Stimulated activated CD8-positive, alpha-beta memory T cell treated with anti-CD3 and anti-CD28 coated beads, Interleukin-15, amount 100 ng/mL, for 1 hour (primary cell): ENCODE results near the gene FBLL1.
A peak's percentile ranks its signal among the peaks of the same experiment; 100 is the strongest.
"Not testable (repeated sequence)": the region's sequence is repeated elsewhere in the genome, so short reads cannot be mapped to it uniquely, and the experiment has no call there.

Experiments
- DNase-seq: peaks from one replicate; pipeline ENCODE4 v3.0.0-alpha.2; 2020; ENCODE audit warnings: low read depth

The FBLL1 gene

DNA sequence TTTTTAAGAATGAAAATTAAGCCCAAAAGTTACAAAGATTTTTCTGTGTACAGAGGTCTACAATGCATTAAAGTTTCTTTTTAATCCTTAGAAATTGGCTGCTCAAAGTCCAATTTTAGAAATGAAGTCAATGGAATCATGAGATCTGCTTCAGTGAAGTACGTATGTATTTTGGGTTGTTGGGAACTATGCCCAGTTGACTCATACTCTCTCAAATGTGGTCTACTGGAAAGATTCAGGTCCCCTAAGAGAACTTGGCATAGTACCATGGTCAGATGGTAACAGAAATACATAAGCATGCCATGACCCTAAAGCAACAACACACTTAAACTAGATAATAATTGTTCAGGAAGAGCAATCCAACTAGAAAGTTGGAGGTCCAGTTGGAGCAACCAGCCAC, 23.0 kb downstream of the FBLL1 start:
- no peak for DNase-seq

DNA sequence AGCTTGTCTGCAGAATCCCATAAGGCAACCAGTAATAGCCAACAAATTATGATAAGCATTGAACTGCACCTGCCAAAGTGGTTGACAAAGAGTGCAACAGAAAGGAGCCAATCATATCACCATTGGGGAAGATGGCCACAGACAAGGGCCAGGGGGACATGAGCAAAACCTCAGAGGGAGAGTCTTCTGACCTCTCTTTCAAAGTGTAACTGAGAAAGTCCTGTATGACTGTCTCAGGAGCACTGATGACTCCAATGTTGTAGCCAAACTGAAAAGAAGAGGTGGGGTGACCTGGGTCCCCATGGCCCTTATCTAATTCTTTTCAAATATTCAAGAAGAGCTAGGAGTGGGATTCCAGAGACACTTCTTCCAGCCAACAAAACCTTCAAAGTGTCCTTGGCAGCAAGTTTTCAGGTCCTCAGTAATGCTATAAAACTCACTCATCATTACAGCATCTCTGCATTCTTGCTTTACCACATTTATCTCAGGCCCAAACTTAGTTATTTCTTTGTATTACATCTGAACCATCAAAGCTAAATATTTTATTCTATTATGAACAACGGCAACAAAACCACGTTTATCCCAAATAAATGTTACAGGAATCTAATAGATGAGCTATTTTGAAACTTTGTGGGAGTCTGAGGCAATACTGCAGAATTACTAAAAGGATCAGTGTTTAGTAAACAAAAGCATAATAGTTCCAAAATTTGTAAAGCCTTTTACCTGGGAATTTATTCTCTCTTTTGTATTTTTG, 24.4 kb downstream of the FBLL1 start:
- no peak for DNase-seq

DNA sequence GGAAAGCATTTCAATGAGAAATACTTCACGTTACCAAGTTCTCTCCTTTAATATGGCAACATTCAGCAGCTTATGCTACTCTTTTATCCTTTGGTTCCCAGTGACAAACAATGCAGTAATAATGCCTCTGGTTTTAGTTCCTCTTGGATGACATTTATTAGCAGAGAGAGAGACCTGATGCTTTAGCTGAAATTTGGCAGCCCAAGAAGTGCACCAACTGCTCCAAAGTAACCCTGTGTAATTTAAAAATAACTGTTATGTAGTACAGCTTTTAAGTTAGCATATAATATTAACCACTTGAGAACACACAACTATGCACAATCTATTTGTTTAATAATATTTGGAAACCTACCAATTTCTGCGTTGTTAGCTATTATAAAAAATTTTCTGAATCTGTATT, 28.3 kb downstream of the FBLL1 start:
- DNase-seq, result no peak

DNA sequence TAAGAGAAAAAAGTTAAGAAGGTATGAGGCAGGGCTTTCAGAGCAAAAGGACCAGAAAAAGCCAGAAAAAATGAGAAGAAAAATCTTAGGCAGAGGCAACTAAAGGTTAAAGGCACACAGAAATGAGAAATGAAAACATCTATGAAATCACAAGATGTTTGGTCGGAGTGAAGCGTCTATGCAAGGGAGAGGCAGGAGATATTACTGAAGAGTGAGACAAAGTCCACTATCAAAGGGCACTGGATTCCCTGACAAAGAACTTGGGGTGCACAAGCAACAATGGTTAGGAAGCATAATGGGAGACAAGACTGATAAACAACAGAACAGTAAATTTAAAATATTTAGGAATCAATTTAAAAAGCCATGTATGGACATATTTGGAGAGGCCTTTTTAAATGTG, 33.2 kb downstream of the FBLL1 start:
- DNase-seq, result no peak

DNA sequence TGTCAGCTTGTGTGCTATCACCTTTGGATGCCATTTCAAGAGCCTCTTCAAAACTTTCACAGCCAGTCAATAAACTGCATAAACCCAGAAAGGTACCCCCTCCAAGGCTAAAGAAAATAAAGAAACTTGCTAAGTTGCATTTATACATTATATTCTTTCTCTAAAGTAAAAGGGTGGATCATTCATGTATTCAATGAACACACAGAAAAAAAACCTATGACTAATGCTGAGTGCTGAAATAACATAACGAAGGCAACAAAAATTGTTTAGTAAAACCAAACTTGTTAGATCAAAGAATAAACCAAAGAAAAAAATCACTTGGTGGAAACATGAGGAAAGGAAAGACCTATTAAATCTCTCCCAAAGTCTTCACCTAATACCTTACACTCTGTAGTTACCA, 34.9 kb downstream of the FBLL1 start:
- no peak for DNase-seq

DNA sequence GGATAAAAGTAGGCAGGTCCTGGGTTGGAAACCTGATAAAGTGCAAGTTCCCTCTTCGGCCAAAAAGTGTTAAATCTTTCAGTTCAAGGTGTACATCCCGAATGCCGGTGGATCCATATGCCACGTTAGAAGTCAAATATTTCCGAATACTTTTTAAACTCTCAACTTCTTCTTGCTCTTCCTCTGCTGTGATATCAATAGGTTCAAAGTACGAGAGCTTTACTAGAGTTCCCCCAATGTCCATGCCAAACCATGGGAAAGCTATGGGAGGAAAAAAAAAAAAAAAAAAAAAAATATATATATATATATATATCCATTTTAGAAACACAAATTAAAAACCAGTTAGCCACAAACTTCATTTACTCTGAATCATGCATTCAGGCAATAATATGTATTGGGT, 39.6 kb downstream of the FBLL1 start:
- DNase-seq, result no peak

DNA sequence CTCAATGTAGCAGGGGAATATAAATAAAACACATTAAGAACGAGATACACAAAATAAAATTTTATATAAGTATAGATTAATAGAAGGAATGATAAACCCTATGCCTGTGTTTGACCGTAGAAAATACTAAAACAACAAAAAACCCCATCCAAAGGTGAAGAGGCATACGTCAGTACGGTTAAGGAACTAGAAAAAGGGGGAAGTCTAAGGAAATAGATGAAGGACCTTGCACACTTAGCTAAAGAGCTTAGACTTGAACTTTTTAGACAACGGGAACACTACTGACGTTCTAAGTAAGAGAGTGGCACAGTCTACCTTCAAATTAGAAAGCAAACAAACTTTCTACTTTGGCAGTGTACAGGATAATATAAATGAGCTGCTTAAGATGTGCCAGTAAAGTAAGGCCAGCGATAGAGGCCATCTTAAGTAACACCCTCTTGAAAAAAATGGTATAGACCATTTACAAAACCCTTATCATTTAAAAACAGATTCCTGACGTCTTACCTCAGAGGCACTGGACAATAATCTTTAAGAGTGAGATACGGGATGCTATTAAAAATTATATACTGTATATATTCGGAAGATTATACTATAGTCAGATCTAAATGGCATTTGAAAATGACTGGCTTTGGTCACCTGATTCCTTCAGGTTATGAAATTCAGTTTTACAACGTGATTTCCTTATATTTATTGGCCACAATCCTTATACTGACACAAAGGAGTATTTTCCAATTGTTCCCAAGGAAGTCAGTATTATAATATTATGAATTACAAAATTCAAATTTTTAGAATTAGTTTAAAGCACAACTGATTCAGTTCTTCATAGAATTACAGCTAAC, 41.6 kb downstream of the FBLL1 start:
- no peak for DNase-seq

DNA sequence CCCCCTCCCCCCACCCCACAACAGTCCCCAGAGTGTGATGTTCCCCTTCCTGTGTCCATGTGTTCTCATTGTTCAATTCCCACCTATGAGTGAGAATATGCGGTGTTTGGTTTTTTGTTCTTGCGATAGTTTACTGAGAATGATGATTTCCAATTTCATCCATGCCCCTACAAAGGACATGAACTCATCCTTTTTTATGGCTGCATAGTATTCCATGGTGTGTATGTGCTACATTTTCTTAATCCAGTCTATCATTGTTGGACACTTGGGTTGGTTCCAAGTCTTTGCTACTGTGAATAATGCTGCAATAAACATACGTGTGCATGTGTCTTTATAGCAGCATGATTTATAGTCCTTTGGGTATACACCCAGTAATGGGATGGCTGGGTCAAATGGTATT, 44.6 kb downstream of the FBLL1 start:
- not testable (repeated sequence) for DNase-seq

DNA sequence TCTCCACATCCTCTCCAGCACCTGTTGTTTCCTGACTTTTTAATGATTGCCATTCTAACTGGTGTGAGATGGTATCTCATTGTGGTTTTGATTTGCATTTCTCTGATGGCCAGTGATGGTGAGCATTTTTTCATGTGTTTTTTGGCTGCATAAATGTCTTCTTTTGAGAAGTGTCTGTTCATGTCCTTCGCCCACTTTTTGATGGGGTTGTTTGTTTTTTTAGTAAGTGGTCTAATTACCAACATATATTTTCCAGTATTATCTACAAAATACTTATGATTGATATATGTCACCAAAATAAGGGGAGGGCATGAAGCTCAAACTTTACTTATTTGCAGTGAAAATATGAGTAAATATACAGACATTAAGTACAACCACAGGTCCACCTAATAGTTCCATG, 45.1 kb downstream of the FBLL1 start:
- DNase-seq, result not testable (repeated sequence)

DNA sequence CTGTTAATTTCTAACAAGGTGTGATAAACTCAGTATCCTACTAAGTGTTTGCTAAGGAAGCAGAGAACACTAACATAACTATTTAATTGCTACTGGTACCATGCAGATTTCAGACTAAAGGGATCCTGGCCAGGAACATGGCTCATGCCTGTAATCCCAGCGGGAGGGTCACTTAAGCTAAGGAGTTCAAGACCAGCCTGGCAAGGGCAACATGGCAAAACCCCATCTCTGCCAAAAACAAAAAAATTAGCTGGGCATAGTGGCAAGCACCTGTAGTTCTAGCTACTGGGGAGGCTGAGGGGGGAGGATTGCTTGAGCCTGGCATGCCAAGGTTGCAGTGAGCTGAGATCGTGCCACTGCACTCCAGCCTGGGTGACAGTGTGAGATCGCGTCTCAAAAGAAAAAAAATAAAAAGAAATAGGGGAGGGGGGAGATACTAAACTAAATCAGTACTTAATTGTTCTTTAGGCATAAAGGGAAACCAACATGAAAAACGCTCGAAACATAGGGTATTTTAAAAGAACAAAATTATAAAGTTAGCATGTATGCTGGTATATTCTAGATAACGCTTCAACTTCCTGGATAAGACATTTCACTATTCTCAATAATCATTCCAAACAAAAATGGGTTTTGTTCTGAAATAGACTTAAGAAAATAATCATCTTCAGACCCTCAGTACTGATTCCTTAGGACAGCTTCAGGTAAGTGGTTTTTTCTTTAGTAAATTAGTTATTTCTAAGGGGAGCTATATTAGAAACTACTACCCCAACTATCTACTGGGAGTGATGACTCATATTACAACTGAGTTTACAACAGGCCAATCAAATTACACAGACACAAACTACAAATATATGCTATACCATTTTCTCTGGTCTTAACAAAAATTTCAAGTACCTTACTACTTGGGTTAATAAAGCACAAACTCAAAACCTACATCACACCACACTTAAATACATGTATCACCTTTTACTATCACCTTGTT, 46.6 kb downstream of the FBLL1 start:
- DNase-seq, result no peak

DNA sequence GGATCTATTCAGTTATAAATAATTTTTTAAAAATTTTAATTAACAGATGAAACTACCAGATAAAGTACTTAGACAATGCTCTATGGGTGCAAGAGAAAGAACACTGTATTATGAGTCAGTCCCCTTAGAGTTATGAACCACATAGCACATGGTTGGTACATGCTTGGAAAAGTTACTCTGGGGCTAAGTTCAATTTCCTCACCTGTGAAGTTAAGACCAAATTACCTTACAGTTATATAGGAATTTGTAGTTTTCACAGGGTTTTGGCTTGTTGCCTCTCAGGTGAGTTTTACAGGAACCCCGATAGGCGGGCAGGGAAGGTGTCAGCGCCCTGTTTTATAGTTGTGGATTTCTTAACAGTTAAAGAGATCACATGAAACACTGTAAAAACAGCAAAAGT, 48.9 kb downstream of the FBLL1 start:
- DNase-seq, result no peak

DNA sequence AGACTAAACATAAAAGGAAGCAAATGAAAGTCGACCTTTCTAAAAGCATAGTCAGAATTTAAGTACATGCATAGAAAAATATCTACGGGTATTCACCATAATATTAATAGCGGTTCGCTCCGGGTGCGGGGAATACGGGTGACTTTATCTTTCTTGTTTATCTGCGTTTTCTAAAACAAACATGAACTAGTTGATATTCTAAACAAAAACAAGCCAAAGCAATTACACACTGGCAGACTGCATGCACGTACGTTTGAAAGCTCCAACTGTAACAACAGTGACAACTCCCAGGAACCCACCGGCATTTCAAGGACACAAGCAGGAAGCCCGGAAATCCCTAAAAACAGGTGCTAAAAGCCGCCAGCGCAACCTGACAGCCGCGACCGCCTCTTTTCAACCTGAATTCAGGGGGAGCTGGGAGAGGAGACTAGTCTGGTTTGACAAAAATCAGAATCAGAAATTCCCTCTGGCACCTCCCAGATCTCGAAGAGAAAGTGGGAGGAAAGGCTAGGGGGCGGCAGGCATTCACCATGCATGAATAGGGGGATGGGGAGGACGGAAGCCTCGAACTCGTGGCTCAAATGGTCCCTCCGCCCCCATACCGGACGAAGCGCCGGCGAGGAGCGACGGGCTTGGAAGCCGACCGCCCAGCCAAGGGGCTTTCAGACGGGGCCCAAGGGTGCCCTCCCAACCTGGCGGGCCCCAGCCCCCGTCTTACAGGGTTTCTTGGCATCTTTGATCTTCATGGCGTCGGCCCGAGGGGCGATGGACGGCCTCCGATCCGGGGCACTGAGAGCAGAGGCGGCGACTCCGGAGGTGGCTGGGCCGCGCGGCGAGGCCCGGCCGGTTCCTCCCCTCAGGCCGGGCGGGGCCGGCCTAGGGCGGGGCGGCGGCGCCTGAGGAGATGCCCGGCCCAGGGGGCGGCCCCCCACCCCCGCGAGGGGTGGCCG, 49.7 kb downstream of the FBLL1 start, which contains the start of gene PANK3:
PANK3 (minus strand) TSS at position 831 of the 950 bp plus-strand sequence; CDS start at position 746, 85 bp downstream.
- DNase-seq, result no peak

DNA sequence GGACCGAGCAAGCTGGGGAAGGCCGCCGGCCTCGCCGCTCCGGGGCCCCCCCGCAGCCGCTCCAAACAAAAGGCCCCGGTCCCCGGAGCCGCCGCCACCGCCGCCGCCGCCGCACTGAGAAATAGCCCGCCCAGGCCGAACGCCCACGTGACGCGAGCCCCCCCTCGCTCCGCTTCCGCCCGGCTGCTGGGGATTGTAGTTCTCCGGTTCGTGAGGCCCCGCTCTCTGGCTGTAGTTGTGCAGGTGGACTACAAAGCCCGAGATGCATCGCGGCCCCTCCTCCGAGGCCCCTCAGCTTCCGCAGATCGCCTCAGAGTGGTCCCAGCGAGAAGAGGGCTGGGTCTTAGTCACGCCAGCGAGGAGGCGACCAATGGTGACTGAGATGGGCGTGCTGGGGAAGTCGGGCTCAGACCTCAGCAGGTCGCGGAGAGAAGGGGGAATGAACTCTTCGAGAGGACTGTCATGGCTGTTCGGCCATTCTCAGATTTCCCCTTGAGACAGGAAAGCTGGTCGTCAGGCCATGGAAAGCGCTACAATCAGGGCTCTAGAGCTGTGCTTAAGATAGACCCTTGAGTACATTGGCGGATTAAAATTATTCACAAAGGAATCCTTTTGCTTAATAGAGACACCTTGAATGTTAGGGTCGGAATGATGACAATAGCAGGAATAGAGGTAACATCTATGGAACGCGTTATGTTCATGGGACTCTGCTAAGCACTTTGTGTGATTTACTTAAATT, 50.6 kb downstream of the FBLL1 start:
- DNase-seq, result peak; percentile 92

DNA sequence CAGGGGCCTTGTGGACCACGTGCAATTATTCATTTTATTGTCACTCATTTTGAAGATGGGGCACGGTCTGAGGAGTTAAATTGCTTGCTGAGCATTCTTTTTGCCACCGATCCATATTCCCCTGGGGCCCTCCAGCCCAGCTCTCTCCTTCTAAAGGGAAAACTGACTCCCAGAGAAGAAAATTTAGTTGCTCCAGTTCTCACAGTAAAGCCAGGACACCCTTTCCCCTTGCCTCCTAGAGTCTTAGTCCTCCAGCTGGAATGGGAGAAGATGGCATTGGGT, 51.1 kb downstream of the FBLL1 start:
- peak; percentile 1 for DNase-seq
